Smooth muscle cell of trachea (primary cell): ENCODE results near the gene RGS18. TPM values are rescaled to one million over a fixed set of nuclear protein-coding genes. Genes with fewer than 3 reads are reported as not detected.

Experiments
- total RNA-seq: library from RNA; depleted of rRNA; stranded (reverse); fragments of >200 nt; gene quantifications from 2 replicates; pipeline ENCODE4 v1.2.1, GENCODE V29; 2014

RGS18 gene
- not detected in 2 replicates for total RNA-seq

GRCh38 chr1:192158181-192158580, at the start of gene RGS18:
TSS of gene RGS18 (plus strand) at chr1:192158462. CDS start at chr1:192158638, 176 bp downstream.

Other genes starting within 250 kb of the RGS18 start
- not detected in 2 replicates for gene RGS21, start 158.5 kb downstream of the RGS18 start, total RNA-seq